SU-DHL-6 (cell line): ENCODE data around the gene MAPKAPK3.
"Not testable (repeated sequence)": the region's sequence is repeated elsewhere in the genome, so short reads cannot be mapped to it uniquely, and the experiment has no call there.

ENCODE experiments used
- H2AFZ ChIP-seq: fragments of 200-600 bp; sonication (generic); 2 replicates; pipeline ENCODE4 v1.6.1; 2014; ENCODE audit warnings: low read depth, mild to moderate bottlenecking, moderate library complexity, mixed read lengths, antibody characterized with exemption, low read length; ENCODE audit not compliant: severe bottlenecking
- H3F3A ChIP-seq: fragments of 200-600 bp; shearing (Covaris generic); 2 replicates; pipeline ENCODE4 v1.6.0; 2016; ENCODE audit warnings: antibody characterized with exemption, mild to moderate bottlenecking; ENCODE audit not compliant: insufficient read depth
- H3K27ac ChIP-seq: fragments of 200-600 bp; sonication (generic); 2 replicates; pipeline ENCODE4 v1.5.1; 2016; ENCODE audit warnings: low read depth, mild to moderate bottlenecking, low read length, moderate library complexity, mixed read lengths
- H3K27me3 ChIP-seq: fragments of 200-600 bp; sonication (generic), shearing (Covaris generic); 2 replicates; pipeline ENCODE4 v1.6.0; 2014; ENCODE audit warnings: mild to moderate bottlenecking, low read length
- H3K36me3 ChIP-seq: fragments of 200-600 bp; sonication (generic); 2 replicates; pipeline ENCODE4 v1.6.1; 2014; ENCODE audit warnings: mild to moderate bottlenecking, low read length, mixed read lengths
- H3K4me2 ChIP-seq: fragments of 300-600, 200-600 bp; shearing (Covaris generic), sonication (generic); 2 replicates; pipeline ENCODE4 v1.6.0; 2014; ENCODE audit warnings: low read length, low read depth, mild to moderate bottlenecking; ENCODE audit not compliant: poor library complexity, severe bottlenecking
- H3K4me3 ChIP-seq: fragments of 200-600 bp; sonication (generic); 2 replicates; pipeline ENCODE4 v1.5.1; 2014; ENCODE audit warnings: antibody characterized with exemption, low read length, mild to moderate bottlenecking, mixed read lengths; ENCODE audit not compliant: insufficient read depth, poor library complexity, severe bottlenecking
- H3K79me2 ChIP-seq: fragments of 200-600 bp; sonication (generic); 2 replicates; pipeline ENCODE4 v1.6.1; 2014; ENCODE audit warnings: mild to moderate bottlenecking, low read length, moderate library complexity; ENCODE audit not compliant: insufficient read depth
- H3K9ac ChIP-seq: fragments of 200-600 bp; sonication (generic); 2 replicates; pipeline ENCODE4 v1.7.0; 2014; ENCODE audit warnings: mild to moderate bottlenecking, low read length
- H3K9me2 ChIP-seq: fragments of 200-600 bp; sonication (generic); replicated peaks from 2 replicates; pipeline ENCODE4 v1.6.1; 2014; ENCODE audit warnings: low read length; ENCODE audit not compliant: insufficient read depth
- H3K9me3 ChIP-seq: fragments of 200-600 bp; sonication (generic); 2 replicates; pipeline ENCODE4 v1.6.1; 2014; ENCODE audit warnings: low read length, mixed read lengths; ENCODE audit not compliant: insufficient read depth
- H4K20me1 ChIP-seq: fragments of 200-600 bp; sonication (generic); 2 replicates; pipeline ENCODE4 v1.6.1; 2014; ENCODE audit warnings: low read depth, mild to moderate bottlenecking, antibody characterized with exemption, low read length, moderate library complexity, mixed read lengths
- EZH2phosphoT487 ChIP-seq: fragments of 200-600 bp; sonication (generic), shearing (Covaris generic); conservative IDR thresholded peaks from 2 replicates; pipeline ENCODE4 v1.6.1; 2018; ENCODE audit warnings: mild to moderate bottlenecking, antibody characterized with exemption, low read length, moderate library complexity, mixed read lengths
- TF ChIP-seq, protein P1 (sequence below): fragments of 200-600 bp; sonication (generic); IDR thresholded peaks from one replicate; pipeline ENCODE4 v1.5.1; 2017; ENCODE audit warnings: antibody characterized with exemption, mild to moderate bottlenecking, low read length, moderate library complexity; ENCODE audit not compliant: insufficient read depth, poor library complexity, severe bottlenecking

Gene MAPKAPK3

DNA sequence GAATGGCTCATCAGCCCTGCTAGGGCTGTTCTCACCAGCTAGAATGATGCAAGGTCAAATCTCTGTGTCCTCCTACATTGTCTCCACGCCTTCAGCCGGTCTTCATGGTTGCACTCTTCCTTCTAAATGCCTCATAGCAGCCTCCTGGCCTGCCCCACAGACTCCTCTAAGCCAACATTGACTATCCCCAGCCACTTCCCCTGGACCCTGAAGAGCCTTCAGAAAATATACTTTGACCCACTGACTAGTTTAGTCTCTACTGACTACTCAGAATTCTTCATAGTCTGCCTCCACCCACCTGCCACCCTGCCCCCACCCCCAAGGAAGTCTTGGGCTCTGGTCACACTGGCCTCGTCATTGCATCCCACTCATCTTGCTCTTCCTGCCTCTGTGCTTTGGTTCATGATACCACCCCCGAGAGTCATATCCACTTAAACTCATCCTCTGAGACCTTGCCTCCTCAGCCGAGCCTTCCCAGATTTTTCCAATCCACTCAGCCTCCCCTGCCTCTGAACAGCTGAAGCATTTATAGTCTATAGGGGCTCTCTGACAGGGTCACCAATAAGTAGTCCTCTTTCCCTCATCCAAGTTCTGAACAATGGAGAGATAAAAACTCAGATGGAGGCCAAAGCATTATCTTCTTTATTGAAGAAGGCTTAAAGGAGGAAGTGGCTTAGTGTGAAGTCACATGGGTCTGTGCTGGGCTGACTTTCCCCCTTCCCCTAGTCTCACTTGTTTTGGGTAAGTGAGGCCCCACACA, 48.3 kb downstream of the MAPKAPK3 start:
- Histone ChIP-seq H3F3A (no peaks in the 10 kb centered on the region), H3K4me3 (no peak overlapping the region), H3K9ac (no peak overlapping the region), H3K36me3 (no peaks in the 10 kb centered on the region), H3K27ac (no peak overlapping the region), H4K20me1 (no peaks in the 10 kb centered on the region), H2AFZ (no peak overlapping the region), H3K27me3 (no peaks in the 10 kb centered on the region), H3K9me3 (no peaks in the 10 kb centered on the region), H3K79me2 (no peaks in the 10 kb centered on the region), H3K9me2 (no peaks in the 10 kb centered on the region), H3K4me2 (no peak overlapping the region)
- TF ChIP-seq EZH2phosphoT487 = no peak
- TF ChIP-seq, protein P1, sequence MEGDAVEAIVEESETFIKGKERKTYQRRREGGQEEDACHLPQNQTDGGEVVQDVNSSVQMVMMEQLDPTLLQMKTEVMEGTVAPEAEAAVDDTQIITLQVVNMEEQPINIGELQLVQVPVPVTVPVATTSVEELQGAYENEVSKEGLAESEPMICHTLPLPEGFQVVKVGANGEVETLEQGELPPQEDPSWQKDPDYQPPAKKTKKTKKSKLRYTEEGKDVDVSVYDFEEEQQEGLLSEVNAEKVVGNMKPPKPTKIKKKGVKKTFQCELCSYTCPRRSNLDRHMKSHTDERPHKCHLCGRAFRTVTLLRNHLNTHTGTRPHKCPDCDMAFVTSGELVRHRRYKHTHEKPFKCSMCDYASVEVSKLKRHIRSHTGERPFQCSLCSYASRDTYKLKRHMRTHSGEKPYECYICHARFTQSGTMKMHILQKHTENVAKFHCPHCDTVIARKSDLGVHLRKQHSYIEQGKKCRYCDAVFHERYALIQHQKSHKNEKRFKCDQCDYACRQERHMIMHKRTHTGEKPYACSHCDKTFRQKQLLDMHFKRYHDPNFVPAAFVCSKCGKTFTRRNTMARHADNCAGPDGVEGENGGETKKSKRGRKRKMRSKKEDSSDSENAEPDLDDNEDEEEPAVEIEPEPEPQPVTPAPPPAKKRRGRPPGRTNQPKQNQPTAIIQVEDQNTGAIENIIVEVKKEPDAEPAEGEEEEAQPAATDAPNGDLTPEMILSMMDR = no peak

DNA sequence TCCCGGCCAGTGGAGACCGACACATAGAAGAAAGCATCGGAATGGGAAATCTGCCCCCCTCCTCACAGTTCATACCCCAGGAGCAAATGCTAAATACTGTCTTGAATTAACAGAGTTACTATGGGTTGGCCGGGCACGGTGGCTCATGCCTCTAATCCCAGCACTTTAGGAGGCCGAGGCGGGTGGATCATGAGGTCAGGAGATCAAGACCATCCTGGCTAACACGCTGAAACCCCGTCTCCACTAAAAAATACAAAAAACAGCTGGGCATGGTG, 48.8 kb downstream of the MAPKAPK3 start:
- H3K27me3 ChIP-seq, H3K4me3 ChIP-seq, H3K79me2 ChIP-seq, H3K4me2 ChIP-seq, H2AFZ ChIP-seq, H3F3A ChIP-seq, H3K9me3 ChIP-seq, H3K9ac ChIP-seq, H4K20me1 ChIP-seq, H3K36me3 ChIP-seq, H3K9me2 ChIP-seq, H3K27ac ChIP-seq: not testable (repeated sequence)

DNA sequence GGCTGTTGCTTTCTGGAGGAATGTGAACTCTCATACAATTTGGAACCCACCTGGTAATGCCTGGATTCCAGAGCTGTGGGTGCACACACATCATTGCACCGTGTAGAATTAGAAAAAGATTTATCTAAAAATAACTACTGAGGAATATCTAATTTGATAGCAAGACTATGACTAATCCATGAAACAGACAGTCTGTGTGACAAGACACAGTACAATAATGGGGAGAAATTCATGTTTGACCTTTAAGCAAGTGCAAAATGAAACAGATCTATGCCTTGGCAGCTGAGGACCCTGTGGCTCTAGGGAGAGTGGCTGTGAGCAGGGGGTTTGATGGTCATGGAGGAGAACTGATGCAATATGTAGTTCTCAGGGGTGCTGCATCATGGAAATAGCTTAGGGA, 49.9 kb downstream of the MAPKAPK3 start:
- Histone ChIP-seq H3K27ac (no peak overlapping the region), H3K27me3 (no peaks in the 10 kb centered on the region), H3K4me3 (no peak overlapping the region), H3K9me2 (no peaks in the 10 kb centered on the region), H3K9ac (no peak overlapping the region), H3K79me2 (no peaks in the 10 kb centered on the region), H3K4me2 (no peak overlapping the region), H3K9me3 (no peaks in the 10 kb centered on the region), H4K20me1 (no peaks in the 10 kb centered on the region), H3K36me3 (no peaks in the 10 kb centered on the region), H3F3A (no peaks in the 10 kb centered on the region), H2AFZ (no peak overlapping the region)
- no peak for TF ChIP-seq EZH2phosphoT487
- TF ChIP-seq, protein P1 = no peak

DNA sequence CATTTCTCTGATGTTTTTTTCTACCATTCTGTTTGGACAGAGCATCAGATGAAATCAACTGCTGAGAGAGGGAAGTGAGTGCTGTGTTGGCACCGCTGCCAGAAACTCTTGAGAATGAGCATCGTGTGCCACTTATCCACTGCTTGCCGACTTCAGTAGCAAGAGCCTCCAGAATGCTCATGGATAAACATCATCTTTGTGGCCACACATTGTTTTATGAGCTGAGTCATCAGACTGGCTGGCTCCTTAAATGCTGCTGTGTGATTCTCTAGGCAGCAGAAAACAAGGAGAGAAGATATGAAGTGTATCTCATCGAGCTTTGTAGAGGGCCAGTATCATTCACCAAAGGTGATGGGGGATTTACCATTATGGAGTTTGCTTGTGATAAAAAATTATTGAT, 54.4 kb downstream of the MAPKAPK3 start:
- Histone ChIP-seq H3K9me3 (no peaks in the 10 kb centered on the region), H3K4me3 (no peak overlapping the region), H2AFZ (no peak overlapping the region), H3K36me3 (no peaks in the 10 kb centered on the region), H3K27ac (no peak overlapping the region), H3K9me2 (no peaks in the 10 kb centered on the region), H3K79me2 (no peaks in the 10 kb centered on the region), H3K4me2 (no peak overlapping the region), H3K27me3 (no peaks in the 10 kb centered on the region), H3K9ac (no peak overlapping the region), H3F3A (no peaks in the 10 kb centered on the region), H4K20me1 (no peaks in the 10 kb centered on the region)
- no peak for TF ChIP-seq EZH2phosphoT487
- TF ChIP-seq, protein P1 = no peak
